Measurements from ENCODE around the gene DCTN4. TPM values are rescaled to one million over a fixed set of nuclear protein-coding genes. Genes with fewer than 3 reads are reported as not detected.

The DCTN4 gene
- total RNA-seq, 1 donor from 2014 or later, result 61.8 TPM

- DNase-seq (ENCODE audit: low read depth), result no peak
These were observed 87.9 kb downstream of the DCTN4 start for GRCh38 chr5:150670948-150671310.

DNA sequence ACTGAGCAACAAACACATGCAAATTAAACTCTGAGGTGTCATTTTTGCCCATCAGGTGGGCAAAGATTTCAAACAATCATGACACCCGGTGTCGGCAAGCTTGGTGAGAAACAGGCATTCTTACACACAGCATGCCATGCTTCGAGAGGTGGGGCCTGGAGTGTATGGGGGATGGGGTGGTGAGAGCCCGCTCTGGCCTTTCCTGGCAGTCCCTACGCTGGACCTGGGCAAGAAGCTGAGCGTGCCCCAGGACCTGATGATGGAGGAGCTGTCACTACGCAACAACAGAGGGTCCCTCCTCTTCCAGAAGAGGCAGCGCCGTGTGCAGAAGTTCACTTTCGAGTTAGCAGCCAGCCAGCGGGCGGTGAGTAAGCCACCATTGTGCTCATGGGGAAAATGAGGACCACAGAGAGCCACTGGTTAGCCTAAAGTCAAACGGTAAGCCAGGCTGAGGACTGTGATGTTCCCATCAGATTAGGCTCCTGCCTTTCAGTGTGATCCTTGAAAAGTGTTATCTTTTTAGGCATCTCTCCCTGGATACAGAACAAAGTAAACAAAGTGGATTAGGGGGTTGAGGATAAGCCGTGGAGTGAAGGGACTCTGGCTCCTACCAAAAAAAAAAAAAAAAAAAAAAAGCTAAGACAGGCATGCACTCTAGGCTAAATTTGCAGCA lies 88.4 kb downstream of the DCTN4 start:
- DNase-seq (ENCODE audit: low read depth), result no peak

- DNase-seq (ENCODE audit: low read depth), result peak; percentile 27
These were observed 93.8 kb downstream of the DCTN4 start for GRCh38 chr5:150665044-150665443.

- DNase-seq (ENCODE audit: low read depth), result no peak
These were observed 94.9 kb downstream of the DCTN4 start for GRCh38 chr5:150663936-150664335.

GRCh38 chr5:150662731-150663516 lies 95.9 kb downstream of the DCTN4 start:
- DNase-seq (ENCODE audit: low read depth), result no peak

- DNase-seq (ENCODE audit: low read depth), result no peak
These were observed 96.8 kb downstream of the DCTN4 start for GRCh38 chr5:150661821-150662596.

DNA sequence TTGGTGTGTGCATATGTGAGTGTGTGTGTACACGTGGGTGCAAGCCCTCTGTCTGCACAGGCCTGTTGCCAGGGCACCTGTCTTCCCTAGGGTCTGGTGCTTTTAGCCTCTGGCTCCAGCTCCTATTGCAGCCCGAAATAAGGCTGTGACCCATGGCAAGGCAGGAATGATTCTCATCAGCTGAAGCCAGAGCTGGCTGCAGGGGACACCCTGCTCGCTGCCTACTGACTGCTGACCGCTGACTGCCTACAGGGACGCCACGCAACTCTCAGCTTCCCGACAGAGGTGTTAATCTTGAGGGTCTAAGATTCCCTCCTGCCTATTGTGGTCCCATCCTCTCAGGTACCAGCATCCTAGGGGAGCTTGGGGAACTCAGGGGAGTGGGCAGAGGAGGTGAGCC lies 97.7 kb downstream of the DCTN4 start, which contains the start of gene MYOZ3:
Gene MYOZ3, plus strand, starts transcription at position 166 of the 400 bp plus-strand sequence. CDS start 1,691 bp downstream, outside the sequence.
- no peak for DNase-seq (ENCODE audit: low read depth)

DNA sequence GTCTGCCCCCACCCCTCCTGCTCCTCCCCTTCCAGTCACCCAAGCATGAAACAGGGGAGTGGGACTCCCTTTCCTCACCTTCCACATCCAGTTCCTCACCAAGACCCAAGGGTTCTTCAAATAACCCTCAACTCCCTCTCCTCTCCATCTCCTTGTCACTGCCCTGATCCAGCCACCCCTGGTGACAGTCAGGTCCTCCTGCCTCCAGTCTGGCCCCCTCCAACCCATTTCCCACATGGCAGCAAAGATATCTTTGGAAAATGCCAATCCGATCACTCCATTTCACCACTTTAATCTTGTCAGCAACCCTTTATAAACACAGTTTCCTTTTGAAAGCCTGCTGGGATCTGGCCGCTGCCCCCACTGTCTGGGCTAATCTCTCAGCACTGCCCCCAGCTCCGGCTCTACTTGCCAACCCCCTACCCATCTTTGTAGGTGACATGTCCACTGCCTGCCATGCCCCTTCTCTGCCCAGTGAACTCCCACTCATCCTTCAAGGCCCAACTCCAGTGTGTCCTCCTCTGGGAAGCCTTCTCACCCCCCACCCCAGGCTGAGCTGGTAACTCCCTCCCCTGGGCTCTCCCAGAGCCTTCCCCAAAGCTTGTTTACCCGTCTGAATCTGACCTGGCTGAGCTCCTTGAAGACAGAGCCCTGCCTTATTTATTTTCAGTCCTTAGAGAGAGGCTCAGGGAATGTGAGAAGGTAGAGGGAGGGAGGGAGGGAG lies 98.5 kb downstream of the DCTN4 start:
- no peak for DNase-seq (ENCODE audit: low read depth)

- no peak for DNase-seq (ENCODE audit: low read depth)
These were observed 99.3 kb downstream of the DCTN4 start for GRCh38 chr5:150659360-150660107.

DNA sequence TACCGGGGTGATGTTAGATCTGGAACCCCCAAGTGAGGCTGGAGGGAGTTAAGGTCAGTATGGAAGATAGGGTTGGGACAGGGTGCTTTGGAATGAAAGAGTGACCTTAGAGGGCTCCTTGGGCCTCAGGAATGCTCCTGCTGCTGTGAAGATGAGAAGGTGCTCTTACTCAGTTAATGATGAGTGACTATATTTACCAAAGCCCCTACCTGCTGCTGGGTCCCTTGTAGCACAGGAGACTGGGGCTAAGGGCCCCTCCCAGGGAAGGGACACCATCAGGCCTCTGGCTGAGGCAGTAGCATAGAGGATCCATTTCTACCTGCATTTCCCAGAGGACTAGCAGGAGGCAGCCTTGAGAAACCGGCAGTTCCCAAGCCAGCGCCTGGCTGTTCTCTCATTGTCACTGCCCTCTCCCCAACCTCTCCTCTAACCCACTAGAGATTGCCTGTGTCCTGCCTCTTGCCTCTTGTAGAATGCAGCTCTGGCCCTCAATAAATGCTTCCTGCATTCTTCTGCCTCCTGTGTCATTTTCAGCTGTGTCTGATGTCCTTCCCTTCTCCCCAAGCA lies 100.0 kb downstream of the DCTN4 start:
- DNase-seq (ENCODE audit: low read depth), result no peak

Other genes starting within 250 kb of the DCTN4 start
- gene SYNPO, start 118.4 kb downstream of the DCTN4 start, total RNA-seq, result 3.3 and 23.1 TPM in 2 replicates
- 0.45 and 0.87 TPM in 2 replicates for gene MYOZ3, start 97.8 kb downstream of the DCTN4 start, total RNA-seq
- 17.9 and 39.1 TPM in 2 replicates for gene RBM22, start 58.0 kb downstream of the DCTN4 start, total RNA-seq
- gene SMIM3, start 19.7 kb upstream of the DCTN4 start, total RNA-seq, result 32.4 and 39.4 TPM in 2 replicates
- gene IRGM, start 87.5 kb upstream of the DCTN4 start, total RNA-seq, result not detected in 2 replicates
- 7.1 and 11.7 TPM in 2 replicates for gene ZNF300, start 146.0 kb upstream of the DCTN4 start, total RNA-seq